Endothelial cell of umbilical vein (primary cell): ENCODE results near the gene KCNS1. TPM values are rescaled to one million over a fixed set of nuclear protein-coding genes. Genes with fewer than 3 reads are reported as not detected.

ENCODE experiments used
- BruUV-seq: library from RNA; stranded (reverse); fragments of 400-500 nt; replicated peaks from 2 replicates; lab custom pipeline; 2021; lab: Mats Ljungman, UMichigan
- CTCF ChIA-PET: fragments of 300-600, 350-600 bp; sonication (Branson Sonifier 250); formaldehyde crosslinking; loops from one replicate; lab custom pipeline; 2021; ENCODE audit warnings: antibody characterized with exemption, inconsistent platforms; lab: Charles Lee
- POLR2A ChIA-PET: fragments of 300-600, 350-600 bp; sonication (Branson Sonifier 250); formaldehyde crosslinking; loops from one replicate; lab custom pipeline; 2021; ENCODE audit warnings: antibody characterized with exemption, inconsistent platforms; lab: Charles Lee
- DNase-seq: peaks from one replicate; pipeline ENCODE4 v3.0.0-alpha.2; 2011; ENCODE audit warnings: low read depth, low spot score
- FAIRE-seq: peaks from 2 replicates; lab custom pipeline; 2011; peaks lifted over from hg19 to GRCh38; lab: Jason Lieb, UNC
- H2AFZ ChIP-seq: 2 replicates; pipeline ENCODE4 v1.6.0; 2012; ENCODE audit warnings: low read depth, low read length, control low read depth, inconsistent platforms
- H3K27ac ChIP-seq: 2 replicates; pipeline ENCODE4 v1.5.1; 2011; ENCODE audit warnings: low read depth, mild to moderate bottlenecking, control low read depth, low read length, moderate library complexity; ENCODE audit not compliant: insufficient read depth
- H3K27me3 ChIP-seq, 2 experiments: 2 replicates each; pipeline versions ENCODE4 v1.6.0 to v1.6.1; 2011; ENCODE audit warnings: low read length in 2 of 2, mixed read lengths in 1 of 2; ENCODE audit not compliant: control insufficient read depth in 2 of 2, insufficient read depth in 2 of 2
- H3K36me3 ChIP-seq, 2 experiments: 2 replicates in 1 of 2; 3 replicates in 1 of 2; pipeline ENCODE4 v1.5.1; 2011; ENCODE audit warnings: low read length in 2 of 2, mild to moderate bottlenecking in 1 of 2, moderate library complexity in 1 of 2; ENCODE audit not compliant: control insufficient read depth in 2 of 2, insufficient read depth in 2 of 2; ENCODE audit errors: extremely low read depth in 1 of 2
- H3K4me1 ChIP-seq: 3 replicates; pipeline ENCODE4 v1.5.1; 2011; ENCODE audit warnings: mild to moderate bottlenecking, low read length; ENCODE audit not compliant: control insufficient read depth, insufficient read depth; ENCODE audit errors: extremely low read depth
- H3K4me2 ChIP-seq: 2 replicates; pipeline ENCODE4 v1.6.1; 2011; ENCODE audit warnings: low read length, control low read depth, mixed read lengths; ENCODE audit not compliant: insufficient read depth
- H3K4me3 ChIP-seq, 3 experiments: fragments of 200-600 bp in 1 of 3; sonication (generic), shearing (Covaris generic) in 1 of 3; replicated peaks in 1 of 3; 2 replicates each; pipeline ENCODE4 v1.5.1; 2011 to 2016; ENCODE audit warnings: control low read depth in 3 of 3, low read length in 3 of 3, mild to moderate bottlenecking in 2 of 3, inconsistent platforms in 1 of 3, low read depth in 1 of 3, moderate library complexity in 1 of 3; ENCODE audit not compliant: insufficient read depth in 1 of 3
- H3K79me2 ChIP-seq: 2 replicates; pipeline ENCODE4 v1.6.0; 2012; ENCODE audit warnings: low read length, inconsistent platforms; ENCODE audit not compliant: control insufficient read depth, insufficient read depth
- H3K9ac ChIP-seq: replicated peaks from 2 replicates; pipeline ENCODE3; 2011; ENCODE audit warnings: low read length, control low read depth; ENCODE audit not compliant: insufficient read depth; ENCODE audit errors: extremely low read depth
- H3K9me1 ChIP-seq: replicated peaks from 3 replicates; pipeline ENCODE4 v1.6.0; 2011; ENCODE audit warnings: mild to moderate bottlenecking, low read length; ENCODE audit not compliant: control insufficient read depth, insufficient read depth; ENCODE audit errors: extremely low read depth
- H3K9me3 ChIP-seq: replicated peaks from 2 replicates; pipeline ENCODE4 v1.5.1; 2012; ENCODE audit warnings: low read length, inconsistent platforms; ENCODE audit not compliant: control insufficient read depth, insufficient read depth
- H4K20me1 ChIP-seq: replicated peaks from 2 replicates; pipeline ENCODE3; 2011; ENCODE audit warnings: mild to moderate bottlenecking, low read length; ENCODE audit not compliant: control insufficient read depth, insufficient read depth; ENCODE audit errors: extremely low read depth
- CTCF ChIP-seq, 2 donors: IDR thresholded peaks; 1 replicate in 1 of 2; 2 replicates in 1 of 2; pipeline ENCODE4 v1.5.1; 2011; ENCODE audit warnings: low read length in 2 of 2, mild to moderate bottlenecking in 2 of 2, moderate library complexity in 2 of 2, control low read depth in 1 of 2, inconsistent platforms in 1 of 2, low read depth in 1 of 2; ENCODE audit not compliant: insufficient read depth in 1 of 2; ENCODE audit errors: extremely low read depth in 1 of 2
- EZH2 ChIP-seq: IDR thresholded peaks from 2 replicates; pipeline ENCODE4 v1.6.1; 2012; ENCODE audit warnings: borderline replicate concordance, low read depth, mild to moderate bottlenecking, moderate library complexity, low read length, inconsistent platforms; ENCODE audit not compliant: severe bottlenecking
- GATA2 ChIP-seq: IDR thresholded peaks from 2 replicates; pipeline ENCODE4 v1.7.0; 2011; ENCODE audit warnings: low read depth, mild to moderate bottlenecking, moderate library complexity, mixed read lengths, low read length; ENCODE audit not compliant: insufficient read length, insufficient read depth
- JUN ChIP-seq: IDR thresholded peaks from 2 replicates; pipeline ENCODE4 v1.6.1; 2011; ENCODE audit warnings: borderline replicate concordance, low read depth; ENCODE audit not compliant: insufficient read length, insufficient read depth
- MAX ChIP-seq: IDR thresholded peaks from 2 replicates; pipeline ENCODE4 v1.6.1; 2011; ENCODE audit not compliant: insufficient read depth, insufficient read length
- MYC ChIP-seq: IDR thresholded peaks from one replicate; pipeline ENCODE4 v1.6.1; 2011; ENCODE audit warnings: mild to moderate bottlenecking, low read depth, low read length
- POLR2A ChIP-seq: IDR thresholded peaks from 2 replicates; pipeline ENCODE4 v1.6.1; 2012; ENCODE audit warnings: low read depth, mild to moderate bottlenecking, control low read depth, low read length
- POLR2AphosphoS5 ChIP-seq: IDR thresholded peaks from 2 replicates; pipeline ENCODE4 v1.6.1; 2012; ENCODE audit warnings: low read depth, mild to moderate bottlenecking, control low read depth, low read length, moderate library complexity; ENCODE audit not compliant: insufficient read depth
- dilution Hi-C: fragments of 300-500 bp; cut with MboI; formaldehyde crosslinking; loops from one replicate; pipeline ENCODE4 v1.15.0; 2019; ENCODE audit warnings: low sequenced_read_pairs; ENCODE audit not compliant: extremely low pct_ligation_motif_present
- intact Hi-C: fragments of 100-400 bp; cut with micrococcal nuclease; formaldehyde crosslinking; loops from one replicate; pipeline ENCODE4 v1.10.0; 2022
- polyA plus RNA-seq, 4 experiments: library from polyadenylated mRNA; depleted of rRNA in 3 of 4; stranded (reverse) in 3 of 4; unstranded in 1 of 4; fragments of >200 nt; gene quantifications; 2 replicates each; pipeline versions ENCODE4 v1.2.1 to v1.2.3, GENCODE V29; 2011 to 2012; ENCODE audit warnings: missing spikeins in 1 of 4
- total RNA-seq: library from RNA; stranded (reverse); gene quantifications from 2 replicates; pipeline ENCODE4 v1.2.3, GENCODE V29; 2021

The KCNS1 gene
- total and polyA plus RNA-seq, 2 donors (not counting 3 experiments of a cell fraction or from before 2014, with no cell fraction given) = 0.14 to 0.29 TPM

DNA sequence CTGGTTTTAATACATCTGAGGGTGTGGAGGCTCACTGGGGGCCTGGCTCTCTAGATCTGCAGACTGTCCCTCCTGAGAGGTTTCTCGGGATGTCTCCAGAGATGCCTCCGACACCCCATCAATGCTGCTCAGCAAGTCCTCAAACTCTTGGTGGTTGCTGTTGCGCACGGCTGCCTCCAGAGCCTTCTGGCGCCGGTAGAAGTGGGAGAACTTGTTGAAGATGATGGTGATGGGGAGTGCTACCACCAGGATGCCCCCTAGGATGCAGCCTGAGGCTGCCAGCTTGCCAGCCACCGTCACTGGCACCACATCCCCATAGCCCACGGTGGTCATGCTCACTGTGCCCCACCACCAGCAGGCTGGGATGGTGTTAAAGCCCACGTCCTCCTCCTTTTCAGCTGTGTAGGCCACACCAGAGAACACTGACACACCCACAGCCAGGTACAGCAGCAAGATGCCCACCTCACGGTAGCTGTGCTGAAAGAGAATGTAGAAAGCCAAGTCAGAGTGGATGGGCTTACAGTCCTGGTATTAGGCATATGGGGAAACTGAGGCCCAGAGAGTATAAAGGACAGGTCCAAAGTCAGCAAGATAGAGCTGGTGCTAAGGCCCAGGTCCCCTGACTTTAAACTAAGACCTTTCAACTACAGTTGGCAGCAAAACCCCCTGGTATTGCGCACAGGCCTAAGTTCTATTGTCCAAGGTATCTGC is 5.9 kb downstream of the KCNS1 start:
- FAIRE-seq (no peak), DNase-seq (no peak)
- Histone ChIP-seq H3K36me3 (no peaks in the 10 kb centered on the region), H3K79me2 (no peaks in the 10 kb centered on the region), H3K9me3 (no peaks in the 10 kb centered on the region), H4K20me1 (no peaks in the 10 kb centered on the region), H2AFZ (no peak overlapping the region), H3K9ac (no peak overlapping the region), H3K4me3 (no peak overlapping the region), H3K27ac (no peak overlapping the region), H3K9me1 (no peaks in the 10 kb centered on the region), H3K4me2 (no peak overlapping the region), H3K4me1 (no peaks in the 10 kb centered on the region), H3K27me3 (peaks cover 23 to 25% of the 10 kb centered on the region in 2 experiments)
- BruUV-seq = no TSS peak
- CTCF ChIA-PET = interaction anchor here (0.7 to 12.2 kb wide), 33 partner anchors 8 to 676 kb away, joined by 3 to 411 read pairs (median 6); partner anchors contain the start of genes TOMM34 and WFDC5
- intact Hi-C loops = loop anchor here (1.0 to 5.0 kb wide), 6 partner anchors 51 to 677 kb away; partner anchors contain the start of genes KCNK15 and YWHAB
- TF ChIP-seq EZH2 (no peak), POLR2A (no peak), CTCF (IDR thresholded peaks at IDR 0.05; ENCODE audit: extremely low read depth in 1 of 2, insufficient read depth in 1 of 2, low read depth in 1 of 2, low read length in 2 of 2) (no peak)
- POLR2A ChIA-PET = no interaction called here
- dilution Hi-C loops = no loop called here

DNA sequence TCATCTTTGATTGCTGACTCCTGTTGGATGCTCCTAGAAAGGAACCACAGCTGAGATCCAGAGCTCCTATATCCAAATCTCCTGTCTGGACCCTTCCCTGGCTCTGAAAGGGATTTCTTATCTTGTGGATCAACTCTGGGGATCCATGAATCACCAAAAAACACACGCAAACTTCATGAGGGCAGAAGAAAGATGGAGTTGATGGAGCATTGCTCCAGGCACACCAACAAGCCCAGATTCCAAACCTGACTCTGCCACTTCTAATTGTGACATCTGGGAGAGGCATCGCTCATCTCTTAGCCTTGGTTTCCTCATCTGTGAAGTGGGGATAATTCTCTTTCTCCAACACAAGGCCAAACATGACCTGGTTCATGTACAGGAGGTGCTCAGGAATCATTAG is 6.7 kb downstream of the KCNS1 start:
- H3K9me1 ChIP-seq = no peaks in the 10 kb centered on the region
- no peaks in the 10 kb centered on the region for H3K9me3 ChIP-seq
- dilution Hi-C loops = no loop called here
- no peak overlapping the region for H3K9ac ChIP-seq
- FAIRE-seq (no peak), DNase-seq (no peak)
- H3K27ac ChIP-seq = no peak overlapping the region
- H4K20me1 ChIP-seq = no peaks in the 10 kb centered on the region
- ChIA-PET CTCF (interaction anchor here (1.4 to 12.2 kb wide), 5 partner anchors 9 to 81 kb away, joined by 4 to 411 read pairs (median 106); no protein-coding TSS in a partner anchor), POLR2A (no interaction called here)
- H2AFZ ChIP-seq = no peak overlapping the region
- no peaks in the 10 kb centered on the region for H3K36me3 ChIP-seq
- no peak overlapping the region for H3K4me3 ChIP-seq
- no peaks in the 10 kb centered on the region for H3K4me1 ChIP-seq
- intact Hi-C loops = no loop called here
- peaks cover 18 to 20% of the 10 kb centered on the region in 2 experiments for H3K27me3 ChIP-seq
- H3K79me2 ChIP-seq = no peaks in the 10 kb centered on the region
- no peak for TF ChIP-seq EZH2
- no peak for TF ChIP-seq GATA2
- no peak for TF ChIP-seq JUN
- no peak for TF ChIP-seq MYC
- TF ChIP-seq POLR2A = no peak
- TF ChIP-seq POLR2AphosphoS5 = no peak
- no peak for TF ChIP-seq MAX
- no TSS peak for BruUV-seq
- no peak overlapping the region for H3K4me2 ChIP-seq
